Kidney tubule cell (primary cell): ENCODE results near the gene SHROOM3.
A peak's percentile ranks its signal among the peaks of the same experiment; 100 is the strongest.
"Not testable (repeated sequence)": the region's sequence is repeated elsewhere in the genome, so short reads cannot be mapped to it uniquely, and the experiment has no call there.

Source experiments
- DNase-seq: peaks from one replicate; pipeline ENCODE4 v3.0.0-alpha.2; 2018; ENCODE audit warnings: low spot score

Gene SHROOM3

DNA sequence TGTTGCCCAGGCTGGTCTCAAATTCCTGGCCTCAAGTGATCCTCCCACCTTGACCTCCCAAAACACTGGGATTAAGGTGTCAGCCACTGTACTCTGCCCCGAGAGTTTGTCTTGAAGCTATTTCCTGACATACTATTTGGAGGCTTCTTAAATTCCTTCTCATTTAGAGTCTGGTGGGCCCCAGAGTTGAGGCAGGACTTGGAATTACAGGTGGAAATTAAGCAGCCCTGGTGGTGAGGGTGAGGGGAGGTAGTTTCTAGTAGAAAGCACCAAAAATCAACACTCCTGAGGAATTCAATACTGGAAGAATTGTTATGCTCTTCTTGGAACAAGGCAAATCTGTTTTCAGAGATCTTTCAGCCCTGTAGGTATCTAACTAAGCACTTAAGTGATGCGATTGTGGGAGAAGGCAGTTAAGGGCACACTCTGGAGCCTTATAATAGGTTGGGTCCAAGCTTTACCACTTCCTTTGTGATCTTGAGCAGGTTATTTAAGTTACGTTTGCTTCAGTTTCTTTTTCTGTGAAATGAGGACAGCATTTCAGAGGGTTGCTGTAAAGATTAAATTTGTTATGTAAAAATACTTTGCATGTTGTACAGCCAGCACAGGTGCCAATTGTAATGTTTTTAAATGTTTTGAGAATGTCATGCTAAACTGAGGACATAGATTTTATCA, 262.2 kb downstream of the SHROOM3 start:
- no peak for DNase-seq

DNA sequence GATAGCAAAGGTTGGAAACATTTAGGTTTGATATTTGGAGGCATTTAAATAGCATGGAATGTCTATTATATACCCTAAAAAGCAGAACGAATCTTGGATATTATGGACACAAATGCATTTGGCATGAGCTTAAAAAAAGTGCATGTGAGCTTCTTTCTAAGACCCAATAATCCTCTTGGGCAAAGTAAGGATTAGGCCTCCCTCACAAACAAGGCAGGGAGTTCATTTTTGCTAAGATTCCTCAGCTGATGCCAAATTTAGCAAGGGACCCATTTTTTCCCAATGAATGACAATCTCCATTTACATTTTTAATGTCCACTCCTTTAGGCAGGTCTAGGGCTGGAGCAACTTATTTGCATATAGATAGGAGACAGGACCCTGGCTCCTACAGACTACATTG, 263.1 kb downstream of the SHROOM3 start:
- DNase-seq, result no peak

DNA sequence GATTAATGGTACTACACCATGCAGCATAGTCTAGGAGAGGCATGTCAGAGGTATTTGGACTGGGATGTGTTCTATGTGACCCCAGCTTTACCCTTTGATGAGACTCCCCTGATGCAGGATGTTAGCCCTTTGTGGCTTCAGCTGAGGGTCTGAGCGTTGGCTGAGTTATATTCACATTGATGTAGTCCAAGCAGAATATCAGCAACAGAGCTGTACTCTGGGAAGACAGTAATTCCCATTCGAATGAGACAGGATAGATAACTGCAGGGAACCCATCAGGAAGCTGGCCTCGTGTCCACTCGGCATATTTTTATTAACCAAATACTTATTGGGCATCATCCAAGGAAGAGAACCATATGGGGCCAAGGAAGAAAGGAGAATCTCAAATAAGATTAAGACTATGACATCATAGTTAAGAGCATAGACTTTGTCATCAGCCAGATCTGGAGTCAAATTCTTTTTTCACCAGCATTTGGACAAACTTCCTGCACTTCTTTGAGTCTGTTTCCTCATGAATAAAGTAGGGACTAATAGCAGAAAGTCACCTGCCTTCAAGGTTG, 264.8 kb downstream of the SHROOM3 start:
- DNase-seq, result no peak

DNA sequence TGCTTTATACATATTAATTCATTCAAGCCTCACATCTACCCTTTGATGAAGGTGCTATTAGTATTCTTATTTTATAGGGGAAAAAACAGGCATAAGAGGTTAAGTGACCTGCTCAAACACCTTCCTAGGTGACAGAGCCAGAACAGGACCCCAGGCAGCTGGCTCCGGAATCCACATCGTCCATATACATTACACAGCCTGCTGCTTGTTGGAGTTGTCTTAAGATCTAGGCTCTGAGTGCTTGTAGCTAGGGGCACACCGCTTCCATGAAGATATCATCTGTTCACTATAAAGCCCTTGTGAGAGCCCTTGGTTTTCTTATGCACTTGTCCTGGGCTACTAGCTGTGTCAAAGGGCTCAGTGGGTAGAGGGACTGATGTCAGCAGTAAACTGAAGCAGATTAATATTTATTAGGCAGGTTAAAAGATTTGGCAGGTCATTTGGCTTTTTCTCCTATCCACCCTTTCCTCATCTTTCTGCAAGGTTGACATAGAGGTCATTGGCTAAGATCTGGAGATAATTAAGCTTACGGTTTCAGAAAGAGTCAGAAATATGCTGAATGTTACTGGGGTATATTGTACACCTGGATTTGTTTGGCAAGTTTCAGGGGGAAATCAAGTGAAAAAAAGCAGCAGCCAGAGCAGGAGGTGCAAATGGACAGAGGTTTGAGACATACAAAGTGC, 267.6 kb downstream of the SHROOM3 start:
- no peak for DNase-seq

DNA sequence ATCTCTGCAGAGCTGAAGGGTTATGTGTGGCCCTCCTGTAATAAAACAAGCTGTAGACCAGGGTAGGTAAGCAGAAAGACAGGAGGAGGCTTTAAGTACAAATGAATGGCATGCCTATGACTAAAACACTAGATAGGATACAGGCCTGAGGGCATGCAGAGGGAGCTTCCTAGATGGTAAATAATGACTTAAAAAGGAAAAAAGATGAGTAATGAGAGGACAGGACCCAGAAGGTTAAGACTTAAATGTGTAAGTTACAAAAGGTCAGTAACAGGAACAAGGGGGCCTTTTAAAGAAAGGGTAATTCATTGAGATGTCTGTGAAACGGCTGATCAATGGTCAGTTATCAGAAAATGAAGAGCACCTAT, 268.1 kb downstream of the SHROOM3 start:
- peak; percentile 58 for DNase-seq

DNA sequence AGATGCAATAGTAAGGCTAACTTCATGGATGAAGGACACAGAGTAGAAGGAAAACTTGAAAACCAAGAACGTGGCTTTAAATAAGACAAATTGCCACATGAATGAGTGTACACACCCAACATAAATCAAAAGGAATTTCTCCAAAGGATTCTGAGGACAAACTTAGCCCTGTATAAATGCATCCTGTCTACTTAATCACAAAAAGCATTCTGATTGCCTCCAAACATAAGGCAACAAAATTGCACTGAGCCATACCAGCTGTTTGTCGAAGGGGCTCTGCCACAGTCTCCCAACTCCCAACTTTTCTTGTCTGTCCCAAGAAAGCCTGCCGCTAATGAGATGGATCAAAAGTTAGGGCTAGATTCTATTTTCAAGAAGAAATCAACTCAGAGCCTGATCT, 268.6 kb downstream of the SHROOM3 start:
- peak; percentile 30 for DNase-seq

DNA sequence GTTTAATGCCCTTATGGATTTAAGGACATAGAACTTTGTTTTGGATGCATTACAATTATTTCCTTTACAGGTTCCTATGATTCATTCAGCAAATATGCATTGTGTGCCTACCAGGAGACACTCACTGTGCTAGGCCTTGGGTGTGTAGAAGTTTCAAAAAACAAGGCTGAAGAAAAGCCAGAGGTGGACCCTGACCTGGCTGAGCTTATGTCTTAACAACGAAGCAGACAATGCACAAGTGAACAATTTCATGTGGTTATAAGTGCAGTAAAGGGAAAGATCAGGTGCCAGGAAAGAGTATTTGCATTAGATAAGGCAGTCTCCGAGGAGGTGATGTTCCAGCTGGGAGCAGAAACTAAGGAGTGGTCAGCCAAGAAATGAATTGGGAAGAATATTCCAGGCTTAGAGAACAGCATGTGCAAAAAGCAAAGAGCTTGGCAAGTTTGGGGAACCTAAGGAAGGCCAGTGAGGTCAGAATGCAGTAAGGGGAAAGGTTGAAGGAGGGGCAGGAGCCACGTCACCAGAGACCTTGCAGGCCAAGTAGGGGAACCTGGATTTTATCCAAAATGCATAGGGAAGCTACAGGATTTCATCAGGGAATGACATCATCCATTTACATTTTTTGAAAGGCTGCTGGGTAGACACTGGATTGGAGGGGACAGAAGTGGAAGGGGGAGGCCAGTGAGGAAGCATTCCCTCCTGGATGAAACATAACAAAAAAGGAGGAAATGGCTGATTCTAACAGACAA, 269.3 kb downstream of the SHROOM3 start:
- peak; percentile 85 for DNase-seq

DNA sequence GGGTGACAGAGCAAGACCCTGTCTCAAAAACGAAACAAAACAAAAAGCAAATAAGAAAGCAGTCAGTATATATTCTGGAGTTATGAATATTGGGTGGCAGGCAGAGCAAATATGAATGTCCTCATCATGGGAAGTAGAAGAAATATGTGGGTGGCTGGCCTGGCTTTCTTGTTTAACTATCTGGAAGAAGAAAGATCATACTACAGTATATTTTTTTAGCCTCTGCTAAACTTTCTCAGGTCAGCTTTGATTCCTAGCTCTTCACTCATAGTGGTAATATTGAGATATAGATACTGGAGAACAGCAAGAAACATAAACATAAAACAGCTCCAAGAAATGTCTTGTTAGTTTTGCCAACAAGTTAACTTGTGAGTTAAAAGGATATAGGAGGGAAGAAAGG, 270.4 kb downstream of the SHROOM3 start:
- no peak for DNase-seq

DNA sequence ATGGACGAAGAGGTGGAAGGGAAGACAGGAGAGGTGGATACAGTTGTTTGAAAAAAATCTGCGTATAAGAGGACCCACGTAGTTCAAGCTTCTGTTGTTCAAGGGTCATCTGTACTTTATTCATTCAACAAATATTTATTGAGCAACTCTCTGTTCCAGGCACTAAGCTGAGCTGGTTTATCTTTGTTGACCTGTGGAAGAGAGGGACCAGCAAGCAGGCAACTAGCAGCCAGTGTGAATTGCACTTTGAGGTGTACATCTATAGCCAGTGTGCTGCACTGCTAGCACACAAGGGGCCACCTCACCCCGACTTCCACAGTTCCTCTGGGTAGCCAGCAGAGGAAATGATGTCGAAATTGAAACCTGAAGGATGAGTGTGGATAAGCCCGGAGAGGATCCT, 271.6 kb downstream of the SHROOM3 start:
- DNase-seq, result no peak

DNA sequence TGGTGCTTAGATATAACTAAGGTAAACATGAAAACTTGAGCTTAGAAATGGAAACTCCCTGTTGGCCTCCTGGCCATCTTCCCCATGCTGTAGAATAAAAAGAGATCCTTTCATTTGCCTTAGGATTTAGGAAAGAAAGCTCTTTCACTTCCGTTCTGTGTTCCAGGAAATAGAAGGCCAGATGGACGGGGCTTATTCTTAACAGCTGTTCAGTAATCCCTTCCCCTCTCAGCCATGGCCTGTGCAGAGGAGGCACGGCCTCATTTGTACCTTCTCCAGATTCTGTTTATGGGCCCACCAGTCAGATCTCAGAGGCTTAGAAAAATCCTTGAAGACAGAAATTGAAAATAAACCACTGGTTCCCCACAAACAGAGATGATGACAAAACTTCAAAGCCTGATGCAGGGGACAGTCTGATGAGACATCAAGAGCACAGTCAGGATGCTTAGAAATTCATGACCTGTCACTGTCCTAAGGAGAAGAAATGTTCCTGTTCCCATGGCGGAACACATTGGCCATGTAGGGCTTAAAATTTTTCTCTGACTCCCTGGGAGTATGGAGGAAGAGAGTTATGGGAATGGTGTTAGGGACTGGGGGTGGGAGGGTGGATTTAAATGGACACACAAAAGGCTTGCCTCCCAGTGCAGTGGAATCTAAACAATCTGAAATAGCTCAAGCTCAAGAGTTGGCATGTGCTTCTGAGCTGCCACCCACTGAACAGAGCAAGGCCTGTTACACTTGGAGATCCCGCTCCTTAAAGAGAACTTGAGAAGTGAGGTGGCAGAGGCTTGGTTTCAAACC, 274.1 kb downstream of the SHROOM3 start:
- no peak for DNase-seq

DNA sequence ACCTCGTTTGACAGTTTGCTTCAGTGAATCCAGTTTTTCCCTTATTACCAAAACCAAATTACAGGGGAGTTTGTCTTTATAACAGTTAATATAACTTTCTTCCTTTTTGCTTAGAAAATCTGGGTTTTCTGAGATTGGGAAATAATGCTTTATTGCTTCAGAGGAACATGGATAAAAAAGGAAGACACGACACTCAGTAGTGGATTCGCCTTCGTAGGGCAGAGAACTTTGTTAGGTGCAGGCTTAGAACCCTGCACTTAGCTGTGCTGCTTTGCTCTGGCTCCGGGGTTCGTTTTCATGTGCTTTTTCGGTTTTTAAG, 274.7 kb downstream of the SHROOM3 start:
- DNase-seq, result no peak

DNA sequence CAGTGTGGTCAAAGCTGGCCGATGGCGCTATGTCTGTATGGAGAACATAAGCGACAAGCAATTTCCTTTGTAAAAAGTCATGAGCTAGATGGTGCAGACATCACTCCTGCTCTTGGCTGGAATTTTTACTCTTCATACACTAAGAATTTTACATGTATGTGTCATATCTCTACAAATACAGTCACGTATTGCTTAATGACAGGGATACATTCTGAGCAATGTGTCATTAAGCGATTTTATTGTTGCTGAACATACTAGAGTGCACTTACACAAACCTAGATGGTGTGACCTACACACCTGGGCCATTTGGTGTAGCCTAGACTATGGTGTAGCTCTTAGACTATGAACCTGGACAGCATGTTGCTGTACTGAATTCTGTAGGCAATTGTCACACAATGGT, 277.5 kb downstream of the SHROOM3 start:
- no peak for DNase-seq

DNA sequence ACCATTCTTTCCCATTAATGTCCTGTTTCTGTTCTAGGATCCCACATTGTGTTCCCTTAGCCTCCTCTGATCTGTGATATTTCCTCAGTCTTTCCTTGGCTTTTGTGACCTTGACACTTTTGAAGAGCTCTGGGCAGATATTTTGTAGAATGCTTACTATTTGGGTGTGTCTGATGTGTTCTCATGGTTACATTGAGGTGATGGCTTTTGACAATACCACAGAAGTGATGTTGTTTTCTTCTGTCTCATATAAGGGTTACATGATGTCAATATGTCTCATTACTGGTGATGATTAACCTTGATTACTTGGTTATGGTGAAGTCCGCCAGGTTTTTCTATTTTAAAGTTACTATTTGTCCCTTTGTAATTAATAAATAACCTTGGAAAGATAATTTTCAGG, 279.2 kb downstream of the SHROOM3 start:
- peak; percentile 76 for DNase-seq

DNA sequence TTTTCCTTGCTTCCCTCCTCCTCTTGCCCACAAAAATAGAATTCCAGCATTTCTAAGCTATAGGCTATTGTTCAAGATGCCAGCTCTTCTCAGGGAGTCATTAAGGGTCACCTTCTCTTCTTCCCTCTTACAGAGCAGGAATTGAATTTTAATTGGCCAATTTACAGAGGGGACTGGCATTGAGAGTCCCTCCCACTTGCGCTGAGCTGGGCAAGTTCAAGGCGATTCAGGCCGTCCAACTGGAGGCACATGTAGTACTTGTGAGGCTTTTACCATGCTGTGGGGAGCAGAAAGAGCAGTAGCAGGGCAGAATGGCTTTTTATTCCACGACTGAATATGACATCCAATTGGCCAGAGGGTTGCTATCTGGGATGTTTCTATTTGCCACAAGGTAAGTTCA, 281.0 kb downstream of the SHROOM3 start:
- DNase-seq, result no peak

DNA sequence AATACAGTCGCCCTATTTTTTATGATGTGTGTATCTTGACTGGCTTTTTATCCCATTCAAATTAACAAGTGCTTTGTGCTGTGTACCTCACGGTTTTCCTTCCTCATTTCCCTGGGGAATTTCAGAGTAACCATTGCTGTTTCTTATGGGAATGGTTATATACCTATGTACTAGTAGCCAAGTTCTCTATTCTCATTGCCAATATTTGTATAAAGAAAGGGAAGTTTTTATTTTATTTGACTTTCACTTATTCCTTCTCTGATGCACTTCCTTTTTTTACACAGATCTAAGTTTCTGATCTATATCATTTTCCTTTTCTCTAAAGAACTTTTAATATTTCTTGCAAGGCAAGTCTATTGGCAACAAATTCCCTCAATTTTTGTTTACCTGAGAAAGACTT, 281.6 kb downstream of the SHROOM3 start:
- DNase-seq, result no peak

DNA sequence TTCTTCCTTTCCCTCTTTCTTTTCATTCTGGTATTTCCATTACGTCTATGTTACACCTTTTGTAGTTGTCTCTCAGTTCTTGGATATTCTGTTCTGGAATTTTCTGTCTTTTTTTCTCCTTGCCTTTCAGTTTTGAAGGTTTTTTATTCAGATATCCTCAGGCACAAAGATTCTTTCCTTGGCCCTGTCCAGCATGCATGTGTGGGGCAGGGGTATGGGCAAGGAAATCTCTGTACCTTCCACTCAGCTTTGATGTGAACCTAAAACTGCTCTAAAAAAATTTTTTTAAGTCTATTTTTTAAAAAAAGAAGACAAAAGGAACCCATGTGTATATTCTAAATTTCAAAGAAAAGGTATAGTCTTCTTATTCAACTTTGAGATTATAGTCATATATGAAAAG, 282.4 kb downstream of the SHROOM3 start:
- DNase-seq, result no peak

DNA sequence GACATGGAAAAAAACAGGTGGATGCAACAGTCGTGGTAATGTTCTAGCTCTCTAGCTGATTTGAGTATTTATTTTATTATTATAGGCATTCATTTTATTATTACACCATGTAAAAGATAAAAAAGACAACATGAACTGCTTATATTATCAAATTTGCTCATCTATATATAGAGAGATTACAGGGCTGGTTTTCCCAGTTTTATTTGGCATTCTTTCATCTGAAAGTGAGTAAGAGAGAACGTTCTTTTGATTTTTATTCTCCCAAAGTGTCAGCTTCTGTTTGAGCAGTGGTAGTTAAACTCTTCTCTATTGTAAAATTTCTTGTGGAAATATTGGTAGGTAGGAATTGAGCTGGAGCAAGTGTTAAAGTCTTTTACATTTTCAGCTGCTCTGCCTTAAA, 283.0 kb downstream of the SHROOM3 start:
- DNase-seq, result no peak

DNA sequence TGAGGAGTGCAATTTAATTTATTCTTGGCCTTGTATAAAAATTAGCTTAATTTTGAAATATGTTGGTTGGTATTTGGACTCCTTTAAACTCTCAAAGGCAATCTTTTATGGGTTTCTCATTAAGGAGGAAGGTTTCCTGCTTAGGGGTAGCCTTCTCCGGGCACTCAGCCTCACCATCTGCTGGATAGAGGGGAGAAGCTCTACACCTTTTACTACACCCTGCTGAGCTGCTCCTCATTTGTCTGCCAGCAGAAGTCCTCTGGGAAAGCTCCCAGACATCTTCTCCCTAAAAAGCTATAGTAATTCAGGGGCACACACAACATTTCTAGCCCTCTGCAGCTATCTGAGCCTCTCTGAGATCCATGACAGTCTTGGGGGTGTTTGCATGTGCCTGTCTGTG, 283.8 kb downstream of the SHROOM3 start:
- DNase-seq, result no peak

DNA sequence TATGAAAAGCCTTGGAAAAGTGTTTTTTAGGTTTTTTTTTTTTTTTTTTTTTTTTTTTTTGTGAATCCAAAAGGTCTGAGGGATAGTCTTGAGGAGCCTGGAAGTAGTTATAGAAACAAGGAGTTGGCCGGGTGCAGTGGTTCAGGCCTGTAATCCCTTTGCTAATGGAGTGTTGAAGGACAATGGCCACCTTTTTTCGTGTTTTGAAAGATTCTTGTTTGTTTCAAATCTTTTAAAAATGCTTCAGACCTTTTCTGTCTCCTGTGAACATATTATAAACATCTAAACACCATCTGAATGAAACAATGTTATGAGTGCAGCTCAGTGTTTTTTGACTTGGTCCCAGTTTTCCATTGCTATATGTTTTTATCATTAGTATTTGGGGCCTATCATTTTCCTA, 285.1 kb downstream of the SHROOM3 start:
- no peak for DNase-seq

DNA sequence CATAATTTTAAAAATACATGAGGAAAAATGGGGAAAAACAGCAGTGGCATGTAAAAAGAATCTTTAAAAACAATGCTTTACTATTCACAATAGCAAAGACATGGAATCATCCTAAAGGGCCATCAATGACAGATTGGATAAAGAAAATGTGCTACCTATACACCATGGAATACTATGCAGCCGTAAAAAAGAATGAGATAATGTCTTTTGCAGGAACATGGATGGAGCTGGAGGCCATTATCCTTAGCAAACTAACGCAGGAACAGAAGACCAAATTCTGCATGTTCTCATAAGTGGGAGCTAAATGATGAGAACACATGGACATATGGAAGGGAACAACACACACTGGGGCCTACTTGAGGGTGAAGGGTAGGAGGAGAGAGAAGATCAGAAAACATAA, 287.1 kb downstream of the SHROOM3 start:
- not testable (repeated sequence) for DNase-seq

DNA sequence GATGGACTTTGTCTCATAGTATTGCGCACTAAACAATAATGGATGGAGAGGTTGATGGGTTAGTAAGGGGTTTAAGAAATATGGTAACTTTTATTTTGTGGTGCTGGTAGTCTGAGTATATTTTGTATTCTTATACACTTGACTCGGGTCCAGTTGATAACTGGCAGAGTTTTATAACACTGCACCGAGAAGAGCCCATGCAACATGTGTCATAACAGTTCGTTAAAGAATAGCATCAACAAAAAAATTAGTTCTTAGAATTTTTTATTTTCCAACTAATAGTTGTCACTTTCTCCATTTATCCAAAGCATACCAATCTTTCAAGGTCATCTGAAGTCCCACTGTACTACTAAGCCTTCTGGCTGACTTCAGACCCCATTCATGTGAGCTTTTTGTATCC, 287.8 kb downstream of the SHROOM3 start:
- DNase-seq, result no peak

DNA sequence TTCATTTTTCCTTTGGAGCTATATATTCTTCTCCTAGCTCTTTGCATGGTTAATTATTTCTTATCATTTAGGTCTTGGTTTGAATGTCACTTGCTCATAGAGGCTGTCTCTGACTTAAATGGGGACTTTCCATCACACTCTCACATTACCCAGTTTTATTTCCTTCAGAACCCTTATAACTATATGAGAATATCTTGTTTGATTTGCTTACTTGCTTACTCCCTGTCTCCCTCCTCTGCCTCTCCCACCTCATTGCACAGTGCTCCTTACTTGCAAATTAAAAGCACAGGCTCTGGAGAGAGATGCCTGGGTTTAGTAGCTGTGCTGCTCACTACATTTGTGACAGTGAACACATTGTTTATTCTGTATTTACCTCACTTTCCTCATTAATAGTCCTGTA, 288.3 kb downstream of the SHROOM3 start:
- peak; percentile 54 for DNase-seq
